Measurements from ENCODE around the gene ADGRB3.

ADGRB3 gene

DNA sequence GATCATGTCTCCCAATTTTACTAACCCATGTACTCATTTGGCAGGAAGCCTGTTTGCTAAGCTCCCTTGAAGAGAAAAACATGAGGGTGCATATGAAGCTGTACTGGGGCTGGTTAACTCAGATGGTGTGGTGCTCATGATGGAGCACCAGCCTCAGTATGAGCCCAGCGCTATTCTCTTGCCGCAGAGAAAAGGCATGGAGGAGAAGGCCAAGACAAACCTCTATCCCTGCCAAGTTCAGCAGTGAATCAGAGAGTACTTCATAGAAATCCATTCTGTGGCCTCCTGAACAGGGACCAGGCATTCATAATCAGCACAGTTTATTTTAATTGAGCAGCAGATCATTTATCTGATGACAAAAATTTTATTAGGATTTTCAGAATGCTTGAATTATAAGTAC lies 763.6 kb downstream of the ADGRB3 start:
- H4K8ac ChIP-seq (ENCODE audit: low read depth, low read length) = no peak overlapping the region

GRCh38 chr6:69408886-69409285 lies 773.8 kb downstream of the ADGRB3 start:
- Histone ChIP-seq H3K4me3 (ENCODE audit: low read length) (no peak overlapping the region), H3K4me1 (ENCODE audit: control insufficient read depth, low read depth, low read length) (no peaks in the 10 kb centered on the region), H2BK5ac (ENCODE audit: low read length) (no peak overlapping the region), H3K27me3 (ENCODE audit: insufficient read depth, low read length, poor library complexity) (no peaks in the 10 kb centered on the region), H4K5ac (ENCODE audit: low read length) (no peak overlapping the region), H3K4ac (ENCODE audit: low read depth, low read length) (no peak overlapping the region), H2BK15ac (replicated peaks; ENCODE audit: low read depth) (no peak overlapping the region), H3K56ac (ENCODE audit: low read length) (no peak overlapping the region), H3K79me1 (ENCODE audit: low read length) (no peaks in the 10 kb centered on the region), H2AK5ac (ENCODE audit: low read length) (no peak overlapping the region), H2BK120ac (ENCODE audit: low read depth, low read length) (no peak overlapping the region), H3K9ac (ENCODE audit: low read length) (no peak overlapping the region), H3K79me2 (ENCODE audit: control insufficient read depth, insufficient read depth, low read length) (no peaks in the 10 kb centered on the region), H3K27ac (ENCODE audit: low read depth, low read length) (no peak overlapping the region), H3K36me3 (ENCODE audit: control insufficient read depth, insufficient read depth, low read length) (no peaks in the 10 kb centered on the region), H3K23ac (ENCODE audit: low read length) (no peak overlapping the region), H4K8ac (ENCODE audit: low read depth, low read length) (no peak overlapping the region), H3K18ac (ENCODE audit: low read length) (no peak overlapping the region), H3K4me2 (ENCODE audit: low read length) (no peak overlapping the region)
- DNase-seq = no peak
- WGBS (ENCODE audit: extremely low coverage, insufficient coverage, low lambda C conversion rate) = no CpG with 5 or more reads among the region's 3 CpGs

More for the DNA sequence above, 763.6 kb downstream of the ADGRB3 start:
- Histone ChIP-seq H3K18ac (ENCODE audit: low read length) (no peak overlapping the region), H4K5ac (ENCODE audit: low read length) (no peak overlapping the region), H3K56ac (ENCODE audit: low read length) (no peak overlapping the region), H3K27me3 (ENCODE audit: insufficient read depth, low read length, poor library complexity) (no peaks in the 10 kb centered on the region), H3K4me1 (ENCODE audit: control insufficient read depth, low read depth, low read length) (no peaks in the 10 kb centered on the region), H2BK120ac (ENCODE audit: low read depth, low read length) (no peak overlapping the region), H2BK15ac (replicated peaks; ENCODE audit: low read depth) (no peak overlapping the region), H3K27ac (ENCODE audit: low read depth, low read length) (no peak overlapping the region), H3K4me3 (ENCODE audit: low read length) (no peak overlapping the region), H3K4ac (ENCODE audit: low read depth, low read length) (no peak overlapping the region), H3K36me3 (ENCODE audit: control insufficient read depth, insufficient read depth, low read length) (no peaks in the 10 kb centered on the region), H3K23ac (ENCODE audit: low read length) (no peak overlapping the region), H2BK5ac (ENCODE audit: low read length) (no peak overlapping the region), H3K9ac (ENCODE audit: low read length) (no peak overlapping the region), H3K79me1 (ENCODE audit: low read length) (no peaks in the 10 kb centered on the region), H2AK5ac (ENCODE audit: low read length) (no peak overlapping the region), H3K4me2 (ENCODE audit: low read length) (no peak overlapping the region), H3K79me2 (ENCODE audit: control insufficient read depth, insufficient read depth, low read length) (no peaks in the 10 kb centered on the region)
- no peak for DNase-seq
- WGBS (ENCODE audit: extremely low coverage, insufficient coverage, low lambda C conversion rate) = no CpG with 5 or more reads among the region's 2 CpGs

DNA sequence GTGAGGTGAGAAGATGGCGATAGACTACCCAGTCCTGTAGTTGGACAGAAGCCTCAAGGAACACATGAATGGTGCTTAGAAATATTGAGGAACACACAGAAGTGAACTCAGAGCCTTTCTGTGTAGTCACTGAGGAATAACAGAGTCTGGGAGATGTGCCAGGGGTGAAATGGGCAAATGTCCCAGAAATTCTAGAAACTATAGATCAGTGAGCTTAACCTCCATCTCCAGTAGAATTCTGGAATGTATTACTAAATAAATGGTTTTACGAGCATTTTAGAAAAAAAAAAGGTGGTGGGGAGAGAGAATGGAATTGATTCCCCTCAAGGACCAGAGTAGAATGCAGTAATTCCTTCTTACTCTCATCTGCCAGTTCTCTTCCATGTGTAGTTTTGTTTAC lies 781.7 kb downstream of the ADGRB3 start:
- Histone ChIP-seq H3K36me3 (ENCODE audit: control insufficient read depth, insufficient read depth, low read length) (no peaks in the 10 kb centered on the region), H3K79me1 (ENCODE audit: low read length) (no peaks in the 10 kb centered on the region), H3K9ac (ENCODE audit: low read length) (no peak overlapping the region), H2AK5ac (ENCODE audit: low read length) (no peak overlapping the region), H3K18ac (ENCODE audit: low read length) (no peak overlapping the region), H2BK15ac (replicated peaks; ENCODE audit: low read depth) (no peak overlapping the region), H3K23ac (ENCODE audit: low read length) (no peak overlapping the region), H2BK120ac (ENCODE audit: low read depth, low read length) (no peak overlapping the region), H3K27me3 (ENCODE audit: insufficient read depth, low read length, poor library complexity) (no peaks in the 10 kb centered on the region), H4K5ac (ENCODE audit: low read length) (no peak overlapping the region), H3K79me2 (ENCODE audit: control insufficient read depth, insufficient read depth, low read length) (no peaks in the 10 kb centered on the region), H3K4me2 (ENCODE audit: low read length) (no peak overlapping the region), H2BK5ac (ENCODE audit: low read length) (no peak overlapping the region), H3K56ac (ENCODE audit: low read length) (no peak overlapping the region), H4K8ac (ENCODE audit: low read depth, low read length) (no peak overlapping the region), H3K27ac (ENCODE audit: low read depth, low read length) (no peak overlapping the region), H3K4me1 (ENCODE audit: control insufficient read depth, low read depth, low read length) (no peaks in the 10 kb centered on the region), H3K4me3 (ENCODE audit: low read length) (no peak overlapping the region), H3K4ac (ENCODE audit: low read depth, low read length) (no peak overlapping the region)
- DNase-seq = no peak
- WGBS (ENCODE audit: extremely low coverage, insufficient coverage, low lambda C conversion rate) = no CpG with 5 or more reads among the region's 2 CpGs

DNA sequence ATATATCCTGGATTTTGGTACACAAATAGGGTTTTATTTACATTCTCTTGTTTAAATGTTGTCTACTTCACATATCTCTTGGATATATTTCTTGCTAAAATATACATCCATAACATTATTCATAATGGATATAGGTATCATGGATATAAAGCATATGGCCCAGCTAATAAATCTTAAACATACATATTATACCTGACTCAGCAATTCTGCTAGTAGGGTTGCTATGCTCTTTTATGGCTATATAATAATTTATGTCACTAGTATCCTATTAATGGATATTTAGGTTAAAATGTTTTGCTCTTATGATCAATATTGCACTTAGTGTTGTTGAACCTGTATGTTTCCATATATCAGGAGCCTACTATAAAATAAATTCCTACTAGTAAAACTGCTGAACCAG lies 786.2 kb downstream of the ADGRB3 start:
- H2BK5ac ChIP-seq (ENCODE audit: low read length) = no peak overlapping the region
- H3K23ac ChIP-seq (ENCODE audit: low read length) = no peak overlapping the region
- no peaks in the 10 kb centered on the region for H3K79me2 ChIP-seq (ENCODE audit: control insufficient read depth, insufficient read depth, low read length)
- H3K79me1 ChIP-seq (ENCODE audit: low read length) = no peaks in the 10 kb centered on the region
- no peak overlapping the region for H3K4ac ChIP-seq (ENCODE audit: low read depth, low read length)
- H4K8ac ChIP-seq (ENCODE audit: low read depth, low read length) = no peak overlapping the region
- H4K5ac ChIP-seq (ENCODE audit: low read length) = no peak overlapping the region
- no peaks in the 10 kb centered on the region for H3K27me3 ChIP-seq (ENCODE audit: insufficient read depth, low read length, poor library complexity)
- no peak for DNase-seq
- no peaks in the 10 kb centered on the region for H3K4me1 ChIP-seq (ENCODE audit: control insufficient read depth, low read depth, low read length)
- H3K27ac ChIP-seq (ENCODE audit: low read depth, low read length) = no peak overlapping the region
- H3K56ac ChIP-seq (ENCODE audit: low read length) = no peak overlapping the region
- H3K4me3 ChIP-seq (ENCODE audit: low read length) = no peak overlapping the region
- no peak overlapping the region for H3K18ac ChIP-seq (ENCODE audit: low read length)
- no peak overlapping the region for H2AK5ac ChIP-seq (ENCODE audit: low read length)
- H3K4me2 ChIP-seq (ENCODE audit: low read length) = no peak overlapping the region
- H2BK120ac ChIP-seq (ENCODE audit: low read depth, low read length) = no peak overlapping the region
- no peak overlapping the region for H2BK15ac ChIP-seq (replicated peaks; ENCODE audit: low read depth)
- H3K36me3 ChIP-seq (ENCODE audit: control insufficient read depth, insufficient read depth, low read length) = no peaks in the 10 kb centered on the region
- H3K9ac ChIP-seq (ENCODE audit: low read length) = no peak overlapping the region

DNA sequence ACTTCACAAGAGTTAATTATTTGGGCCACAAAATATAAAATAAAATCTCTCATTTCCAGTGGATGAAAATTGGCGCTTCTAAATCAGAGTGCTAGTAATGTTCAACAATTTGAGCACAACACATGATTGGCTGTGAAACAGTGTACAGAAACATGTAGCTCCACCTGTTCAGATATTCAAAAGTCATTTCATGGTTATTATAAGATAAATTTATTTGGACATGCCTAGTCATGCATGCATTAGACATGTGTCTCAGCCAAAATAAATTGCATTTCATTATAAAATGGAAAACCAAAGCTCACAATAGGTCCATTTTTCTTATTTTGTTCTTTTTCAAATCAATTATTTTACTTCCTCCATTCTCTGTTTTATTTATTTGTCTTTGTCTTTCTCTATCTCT lies 786.9 kb downstream of the ADGRB3 start:
- Histone ChIP-seq H2BK5ac (ENCODE audit: low read length) (no peak overlapping the region), H3K79me2 (ENCODE audit: control insufficient read depth, insufficient read depth, low read length) (no peaks in the 10 kb centered on the region), H3K4me2 (ENCODE audit: low read length) (no peak overlapping the region), H3K36me3 (ENCODE audit: control insufficient read depth, insufficient read depth, low read length) (no peaks in the 10 kb centered on the region), H2AK5ac (ENCODE audit: low read length) (no peak overlapping the region), H3K27ac (ENCODE audit: low read depth, low read length) (no peak overlapping the region), H4K8ac (ENCODE audit: low read depth, low read length) (no peak overlapping the region), H3K27me3 (ENCODE audit: insufficient read depth, low read length, poor library complexity) (no peaks in the 10 kb centered on the region), H3K4me1 (ENCODE audit: control insufficient read depth, low read depth, low read length) (no peaks in the 10 kb centered on the region), H3K79me1 (ENCODE audit: low read length) (no peaks in the 10 kb centered on the region), H2BK15ac (replicated peaks; ENCODE audit: low read depth) (no peak overlapping the region), H3K4ac (ENCODE audit: low read depth, low read length) (no peak overlapping the region), H3K18ac (ENCODE audit: low read length) (no peak overlapping the region), H3K23ac (ENCODE audit: low read length) (no peak overlapping the region), H3K56ac (ENCODE audit: low read length) (no peak overlapping the region), H2BK120ac (ENCODE audit: low read depth, low read length) (no peak overlapping the region), H4K5ac (ENCODE audit: low read length) (no peak overlapping the region), H3K9ac (ENCODE audit: low read length) (no peak overlapping the region), H3K4me3 (ENCODE audit: low read length) (no peak overlapping the region)
- no peak for DNase-seq
- no CpG with 5 or more reads among the region's 1 CpG for WGBS (ENCODE audit: extremely low coverage, insufficient coverage, low lambda C conversion rate)

- Histone ChIP-seq H2BK5ac (ENCODE audit: low read length) (no peak overlapping the region), H3K79me1 (ENCODE audit: low read length) (no peaks in the 10 kb centered on the region), H3K23ac (ENCODE audit: low read length) (no peak overlapping the region), H4K5ac (ENCODE audit: low read length) (no peak overlapping the region), H3K56ac (ENCODE audit: low read length) (no peak overlapping the region), H3K18ac (ENCODE audit: low read length) (no peak overlapping the region), H3K79me2 (ENCODE audit: control insufficient read depth, insufficient read depth, low read length) (no peaks in the 10 kb centered on the region), H3K9ac (ENCODE audit: low read length) (no peak overlapping the region), H2BK120ac (ENCODE audit: low read depth, low read length) (no peak overlapping the region), H3K4me3 (ENCODE audit: low read length) (no peak overlapping the region), H4K8ac (ENCODE audit: low read depth, low read length) (no peak overlapping the region), H3K36me3 (ENCODE audit: control insufficient read depth, insufficient read depth, low read length) (no peaks in the 10 kb centered on the region), H3K4ac (ENCODE audit: low read depth, low read length) (no peak overlapping the region), H3K27ac (ENCODE audit: low read depth, low read length) (no peak overlapping the region), H3K27me3 (ENCODE audit: insufficient read depth, low read length, poor library complexity) (no peaks in the 10 kb centered on the region), H3K4me2 (ENCODE audit: low read length) (no peak overlapping the region), H2BK15ac (replicated peaks; ENCODE audit: low read depth) (no peak overlapping the region), H3K4me1 (ENCODE audit: control insufficient read depth, low read depth, low read length) (no peaks in the 10 kb centered on the region), H2AK5ac (ENCODE audit: low read length) (no peak overlapping the region)
- no CpG with 5 or more reads among the region's 3 CpGs for WGBS (ENCODE audit: extremely low coverage, insufficient coverage, low lambda C conversion rate)
- no peak for DNase-seq
Measured at GRCh38 chr6:69422475-69422874, 787.4 kb downstream of the ADGRB3 start.
